HG02759 (cell line): Measurements from ENCODE around the gene TIE1.

Source experiments
- ATAC-seq: cut with Tn5 transposase; IDR thresholded peaks from one replicate; pipeline ENCODE4 v1.9.1; 2021; ENCODE audit warnings: mild to moderate bottlenecking, moderate library complexity; ENCODE audit not compliant: unreplicated experiment

The TIE1 gene

DNA sequence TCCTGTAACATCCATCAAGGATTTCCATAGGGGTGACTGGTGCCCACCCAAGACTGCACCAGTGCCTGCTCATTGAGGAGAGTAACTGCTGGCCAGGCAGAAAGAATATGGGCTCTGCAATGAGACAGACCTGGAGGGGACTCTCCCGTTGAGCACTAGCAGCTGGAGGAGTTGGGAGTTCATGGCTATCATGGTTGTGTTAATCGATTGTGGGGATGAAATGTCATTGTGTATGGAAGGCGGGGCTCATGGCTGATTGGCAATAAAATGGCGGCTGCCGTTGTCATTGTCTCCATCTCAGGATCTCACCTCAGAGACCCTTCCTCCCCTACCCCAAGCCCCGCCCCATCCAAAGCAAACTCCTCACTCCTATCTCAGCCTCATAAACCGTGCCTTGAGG is 27.1 kb upstream of the TIE1 start:
- no peak for ATAC-seq

DNA sequence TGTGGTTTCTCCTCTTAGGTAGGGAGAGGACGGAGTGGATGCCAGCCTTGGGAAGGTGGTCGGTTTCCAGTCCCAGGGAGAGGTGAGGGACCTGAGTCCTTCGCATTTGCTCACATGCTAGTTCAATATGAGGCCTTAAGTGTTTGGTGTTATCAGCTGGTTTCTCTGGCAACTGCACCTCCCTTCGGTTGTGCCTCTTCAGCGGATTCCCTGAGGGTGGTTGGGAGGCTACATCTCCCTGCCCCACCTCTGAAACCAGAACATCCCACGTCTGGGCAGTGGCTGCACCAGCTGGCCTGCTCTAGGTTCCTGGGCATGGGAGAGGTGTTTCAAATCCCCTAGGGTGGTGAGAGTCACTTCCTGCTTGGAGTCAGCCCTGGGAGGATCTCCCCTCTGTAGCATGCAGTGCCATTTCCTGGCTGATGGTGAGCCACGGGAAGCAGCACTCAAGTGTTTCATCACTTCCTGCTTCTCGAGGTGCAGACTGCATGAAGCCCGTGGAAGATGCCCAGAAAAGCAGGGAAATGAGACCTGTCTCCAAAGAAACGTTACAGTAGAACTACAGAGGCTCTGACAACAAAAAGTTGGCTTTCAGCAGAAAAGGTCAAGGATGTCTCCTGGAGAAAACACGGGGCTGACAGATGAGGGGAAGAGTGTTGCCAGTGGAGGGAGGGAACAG is 26.5 kb upstream of the TIE1 start:
- no peak for ATAC-seq

DNA sequence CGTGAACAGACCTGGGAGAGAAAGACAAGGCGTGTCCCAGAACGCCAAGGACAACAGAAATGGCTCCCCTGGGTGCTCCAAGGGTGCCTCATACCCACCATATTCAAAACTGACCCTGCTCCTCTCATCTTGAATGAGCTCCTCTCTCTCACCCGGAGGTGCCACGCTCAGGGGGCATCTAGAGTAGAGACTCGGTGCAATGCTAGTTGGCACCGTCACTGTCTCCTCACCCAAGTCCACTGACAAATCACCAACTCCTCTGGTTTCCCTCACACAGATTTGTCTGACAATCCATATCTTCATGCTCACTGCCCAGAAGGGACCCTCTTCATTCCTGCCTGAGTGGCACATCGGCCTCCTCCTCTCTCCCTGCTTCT is 26.0 kb upstream of the TIE1 start:
- no peak for ATAC-seq

DNA sequence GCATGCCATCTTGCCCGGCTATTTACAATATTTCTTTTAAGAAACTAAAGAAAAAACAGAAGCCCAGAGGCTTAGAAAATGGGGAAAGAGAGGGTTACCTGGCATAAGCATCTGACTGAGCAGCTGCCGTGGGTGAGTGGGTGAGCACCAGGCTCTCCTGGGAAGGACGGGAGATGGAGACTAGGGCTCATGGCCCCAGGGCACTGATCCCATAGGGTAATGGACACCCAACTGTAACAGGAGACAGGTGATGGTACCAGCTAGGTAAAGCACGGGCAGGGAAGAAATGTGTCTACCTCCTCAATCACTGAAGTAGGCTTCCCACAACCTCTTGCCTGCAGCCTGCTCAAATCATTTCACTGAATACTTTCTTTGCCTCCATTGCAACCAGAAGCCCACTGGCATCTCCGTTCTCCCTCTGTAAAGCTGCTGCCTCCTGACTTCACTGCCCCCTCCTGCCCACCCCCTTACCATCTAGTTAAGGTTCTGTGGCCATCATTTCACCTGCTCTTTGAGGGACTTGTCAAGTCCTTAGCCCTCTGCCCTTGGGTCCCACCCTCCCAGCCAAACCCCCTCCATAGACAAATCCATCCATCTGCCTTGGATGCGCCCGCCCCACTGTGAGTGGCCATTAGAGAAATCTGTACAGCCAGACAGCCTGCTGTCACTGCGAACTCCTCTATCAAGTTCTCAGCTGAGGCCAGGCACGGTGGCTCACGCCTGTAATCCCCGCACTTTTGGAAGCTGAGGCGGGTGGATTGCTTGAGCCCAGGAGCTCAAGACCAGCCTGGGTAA is 24.8 kb upstream of the TIE1 start:
- no peak for ATAC-seq

DNA sequence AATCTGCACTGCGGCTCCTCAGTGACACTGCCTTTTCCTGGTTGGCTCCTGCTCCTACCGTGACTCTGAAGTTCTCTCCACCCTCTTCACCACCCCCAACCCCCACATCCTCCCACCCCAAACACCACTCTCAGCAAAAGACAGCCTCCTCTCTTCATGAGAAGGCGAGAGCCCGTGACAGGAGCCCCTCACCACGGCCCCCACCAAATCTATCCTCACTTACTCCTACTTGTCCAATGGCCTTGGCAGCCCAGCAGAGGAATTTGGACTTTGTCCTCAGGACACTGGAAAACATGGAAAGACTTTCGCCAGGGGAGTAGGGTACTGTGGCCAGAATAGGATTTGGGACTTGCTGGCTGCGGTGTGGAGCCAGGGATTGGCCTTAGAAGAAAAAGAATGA is 24.1 kb upstream of the TIE1 start:
- ATAC-seq: no peak

DNA sequence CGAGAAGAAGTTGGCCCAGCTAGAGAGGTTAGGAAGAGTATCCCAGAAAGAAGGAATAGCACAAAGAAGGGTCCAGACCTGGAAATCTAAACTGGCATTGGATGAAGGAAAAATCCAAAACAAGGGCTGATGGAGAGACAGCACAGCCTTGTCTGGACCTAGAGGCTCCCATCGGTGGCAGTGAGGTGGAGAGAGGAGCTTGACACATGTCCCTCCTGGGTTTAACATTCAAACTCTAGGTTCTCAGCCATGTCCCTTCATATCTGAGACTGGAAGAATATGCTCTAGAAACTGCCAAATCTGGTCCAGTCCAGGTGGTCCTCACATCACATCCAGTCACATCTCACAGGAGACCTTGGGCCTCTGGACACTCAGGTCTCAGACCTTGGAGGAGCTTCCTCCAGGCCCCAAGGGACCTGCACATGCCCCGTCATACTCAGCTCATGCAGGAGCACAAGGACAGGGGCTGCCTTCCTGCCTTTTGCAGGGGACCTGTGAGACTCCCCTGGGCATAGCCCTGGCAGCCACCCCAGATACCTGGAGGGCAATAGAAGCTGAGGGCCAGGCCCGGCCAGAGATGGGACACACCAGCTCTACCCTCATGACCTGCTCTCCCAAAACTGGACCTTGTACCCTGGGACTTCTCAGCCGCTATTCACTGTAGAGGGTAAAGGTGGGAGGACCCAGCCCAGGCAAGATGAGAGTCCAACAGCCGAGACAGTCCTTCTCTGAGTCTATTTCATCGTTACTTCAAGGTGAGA is 23.5 kb upstream of the TIE1 start:
- no peak for ATAC-seq

DNA sequence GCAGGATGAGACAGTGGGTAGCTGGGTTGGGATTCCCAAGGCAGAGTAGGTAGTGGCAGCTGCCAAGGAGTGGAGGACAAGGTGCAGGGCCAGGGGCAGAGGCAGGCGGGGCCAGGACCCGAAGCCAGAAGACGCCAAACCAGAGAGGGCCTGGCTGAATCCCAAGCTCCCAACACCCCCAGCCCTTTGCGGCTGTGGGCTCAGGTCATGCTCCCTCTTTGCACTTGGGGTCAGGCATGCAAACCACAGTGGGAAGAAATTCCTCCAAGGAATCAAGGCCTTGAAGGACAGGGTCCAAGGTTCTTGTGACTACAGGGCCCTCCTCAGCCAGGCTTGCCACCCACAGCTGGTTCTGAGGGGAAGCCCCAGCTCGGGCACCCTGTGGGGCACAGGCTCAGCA is 21.6 kb upstream of the TIE1 start:
- ATAC-seq: no peak

DNA sequence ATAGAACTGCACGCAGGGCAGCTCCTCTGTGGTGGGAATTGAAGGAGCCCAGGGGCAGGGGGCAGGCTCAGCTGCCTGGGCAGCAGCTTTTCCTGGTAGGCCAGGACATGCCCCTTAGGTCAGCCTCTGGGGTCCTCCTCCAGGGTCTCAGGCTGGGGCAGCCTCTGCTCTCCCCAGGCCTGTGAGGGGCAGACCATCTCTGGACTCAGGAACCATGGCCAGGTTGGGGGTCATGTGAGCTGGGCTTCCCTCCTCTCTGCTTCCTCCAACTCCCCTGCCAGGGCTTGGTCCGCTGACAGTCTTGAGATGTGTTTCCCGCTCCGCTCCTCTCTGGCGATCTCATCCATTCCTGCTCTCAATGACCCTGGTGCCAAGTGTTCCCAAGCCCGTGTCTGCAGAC is 21.1 kb upstream of the TIE1 start:
- ATAC-seq: no peak

DNA sequence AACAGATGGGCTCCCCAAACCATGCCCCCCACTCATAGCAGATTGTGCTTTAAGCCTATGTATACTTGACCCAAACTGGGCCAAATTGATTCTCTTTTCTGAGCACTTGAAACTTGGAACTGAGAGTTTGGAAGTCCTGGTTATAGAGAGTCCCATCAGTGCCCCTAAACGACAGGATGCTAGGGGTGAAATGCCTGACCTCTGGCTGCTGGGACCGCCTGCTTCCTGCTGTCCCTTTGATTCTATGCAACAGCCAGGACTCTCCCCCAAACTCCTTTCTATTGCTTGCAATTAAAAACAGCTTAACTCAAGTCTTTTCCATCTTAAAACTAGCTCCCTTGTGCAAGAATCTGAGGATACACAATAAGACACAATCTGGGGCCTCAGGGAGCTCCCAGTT is 20.1 kb upstream of the TIE1 start:
- no peak for ATAC-seq

DNA sequence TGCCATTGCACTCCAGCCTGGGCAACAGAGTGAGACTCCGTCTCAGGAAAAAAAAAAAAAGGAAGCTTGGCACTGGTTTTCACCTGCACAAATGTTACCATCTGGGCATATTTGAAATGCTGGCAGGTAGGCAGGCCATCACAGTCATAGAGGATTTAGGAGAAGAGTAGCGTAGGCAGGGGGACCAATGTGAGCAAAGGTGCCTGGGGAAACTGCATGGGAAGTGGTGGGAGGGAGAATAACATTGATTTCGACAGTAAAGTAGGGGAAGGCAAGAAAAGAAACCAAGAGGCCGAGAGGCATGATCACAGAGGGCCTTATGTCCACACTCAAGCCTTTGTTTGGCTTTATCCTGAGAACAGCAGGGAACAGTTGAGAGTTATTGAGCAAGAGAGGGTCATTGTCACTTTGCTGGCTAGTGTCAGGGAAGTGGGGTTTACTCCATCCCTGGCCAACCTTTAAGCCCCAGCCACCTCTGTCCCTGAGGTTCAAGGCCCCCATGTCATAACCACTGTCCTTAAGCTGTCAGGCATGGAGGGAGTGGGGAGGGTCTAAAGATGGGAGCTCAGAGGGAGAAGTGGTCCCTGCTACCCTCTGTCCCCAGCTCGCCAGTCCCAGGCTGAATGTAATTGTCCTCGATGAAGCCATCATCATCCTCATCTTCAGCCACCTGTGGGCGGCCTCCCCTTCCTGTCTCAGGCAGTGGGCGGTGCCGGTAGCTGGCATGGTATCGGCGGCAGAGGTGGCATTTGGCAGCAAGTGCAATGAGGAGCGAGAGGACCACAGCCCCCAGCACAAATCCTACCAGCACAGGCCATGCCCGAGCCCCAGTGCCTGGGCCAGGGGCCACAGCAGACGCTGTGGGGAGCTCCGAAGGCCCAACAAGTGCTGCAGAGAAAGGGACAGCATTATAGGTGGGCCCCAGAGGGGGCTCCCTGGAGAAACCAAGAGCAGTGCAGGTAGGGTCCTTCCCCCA is 18.3 kb upstream of the TIE1 start:
- no peak for ATAC-seq

DNA sequence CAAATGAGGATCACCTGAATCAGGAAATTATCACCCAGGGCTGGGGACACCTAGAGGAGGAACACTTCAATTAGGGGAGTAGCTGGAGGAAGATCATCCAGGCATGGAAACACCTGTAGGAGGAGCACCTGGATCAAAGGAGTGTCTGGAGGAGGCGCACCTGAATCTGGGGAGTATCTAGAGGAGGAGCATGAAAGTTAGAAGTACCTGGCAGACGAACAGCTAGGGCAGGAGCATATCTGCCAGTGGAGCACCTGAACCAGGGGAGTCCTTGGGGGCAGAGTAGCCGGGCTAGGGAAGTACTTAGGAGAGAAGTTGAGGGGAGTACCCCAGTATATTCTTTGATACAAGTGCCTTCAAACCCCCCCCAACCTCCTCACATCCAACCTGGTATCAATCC is 16.7 kb upstream of the TIE1 start:
- ATAC-seq: no peak

DNA sequence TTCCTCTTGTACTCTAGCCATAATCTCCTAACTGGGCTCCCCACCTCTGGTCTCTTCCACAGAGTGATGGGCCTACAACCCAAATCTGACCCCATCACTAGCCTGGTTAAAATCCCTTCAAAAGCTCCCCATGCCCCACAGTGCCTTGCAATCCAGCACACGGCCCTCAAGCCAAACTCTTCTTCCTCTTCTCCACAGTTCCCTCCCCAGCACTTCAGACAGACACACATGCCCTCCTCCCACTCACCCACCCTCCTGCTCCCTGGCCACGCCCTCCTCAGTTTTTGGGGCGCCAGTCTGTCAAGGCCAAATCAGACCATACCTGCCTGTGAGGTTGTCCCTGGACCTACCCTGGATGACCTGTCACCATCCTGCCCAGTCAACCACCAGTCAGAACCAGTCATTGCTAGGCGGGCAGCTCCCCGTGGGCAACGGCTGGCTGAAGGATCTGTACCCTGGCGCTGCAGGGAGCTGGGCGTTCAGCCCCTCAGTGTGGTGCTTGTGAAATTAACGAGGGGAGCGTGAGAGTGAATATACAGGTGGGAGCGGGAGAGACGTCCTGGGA is 16.2 kb upstream of the TIE1 start:
- no peak for ATAC-seq

DNA sequence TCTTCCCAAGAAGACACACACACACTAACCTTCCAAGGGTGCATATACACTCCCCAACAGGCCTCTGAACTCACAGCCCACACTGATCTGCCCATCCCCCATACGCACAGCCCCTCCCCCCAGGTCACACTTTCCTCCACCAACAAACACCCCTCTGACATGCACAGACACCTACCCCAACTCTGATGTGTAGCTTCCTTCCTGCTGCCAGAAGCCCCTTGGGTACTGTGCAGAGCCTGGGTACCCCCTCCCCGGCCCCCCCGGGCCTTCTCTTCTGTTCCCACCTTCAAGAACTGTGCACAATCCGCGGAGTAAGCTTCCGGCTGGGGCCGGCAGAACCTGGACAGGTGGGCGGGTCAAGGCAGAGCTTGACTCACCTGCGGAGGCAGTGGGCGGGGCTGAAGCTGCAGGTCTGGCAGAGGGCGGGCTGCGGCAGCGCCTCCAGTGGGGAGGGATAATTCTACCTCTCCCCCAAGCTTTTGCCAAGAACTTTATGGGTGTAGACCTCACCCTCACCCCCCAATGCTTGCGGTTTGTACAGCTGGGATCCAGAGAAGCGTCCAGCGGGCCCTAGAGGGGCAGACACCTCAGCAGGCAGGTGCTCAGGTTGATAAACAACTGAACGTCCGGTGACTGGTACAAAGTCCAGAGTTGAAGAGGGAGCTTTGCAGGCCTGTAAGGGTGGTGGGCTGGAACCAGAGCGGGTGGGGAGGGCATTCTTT is 15.4 kb upstream of the TIE1 start, which contains the start of gene C1orf210:
TSS of gene C1orf210 (minus strand) at position 313 of the 722 bp plus-strand sequence. CDS start 2,311 bp downstream, outside the sequence.
- no peak for ATAC-seq

DNA sequence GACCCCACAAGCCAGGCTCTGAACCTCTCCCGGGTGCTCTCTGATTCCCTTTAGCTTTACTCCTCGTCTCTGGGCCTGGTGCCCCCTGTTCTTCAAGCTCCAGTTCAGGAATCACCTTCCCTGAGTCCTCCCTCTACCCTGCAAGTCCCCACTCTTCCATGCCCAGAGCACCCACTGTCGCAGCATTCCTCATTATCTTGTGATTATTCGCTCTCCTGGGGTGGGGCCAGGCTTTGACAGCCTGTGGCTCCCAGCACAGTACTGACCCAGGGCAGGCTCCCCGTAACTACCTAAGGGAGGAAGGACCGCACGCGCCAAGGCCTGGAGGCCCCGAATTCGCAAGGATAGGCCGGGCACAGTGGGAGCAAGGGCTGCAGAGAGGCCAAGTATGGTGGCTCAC is 14.7 kb upstream of the TIE1 start:
- no peak for ATAC-seq

DNA sequence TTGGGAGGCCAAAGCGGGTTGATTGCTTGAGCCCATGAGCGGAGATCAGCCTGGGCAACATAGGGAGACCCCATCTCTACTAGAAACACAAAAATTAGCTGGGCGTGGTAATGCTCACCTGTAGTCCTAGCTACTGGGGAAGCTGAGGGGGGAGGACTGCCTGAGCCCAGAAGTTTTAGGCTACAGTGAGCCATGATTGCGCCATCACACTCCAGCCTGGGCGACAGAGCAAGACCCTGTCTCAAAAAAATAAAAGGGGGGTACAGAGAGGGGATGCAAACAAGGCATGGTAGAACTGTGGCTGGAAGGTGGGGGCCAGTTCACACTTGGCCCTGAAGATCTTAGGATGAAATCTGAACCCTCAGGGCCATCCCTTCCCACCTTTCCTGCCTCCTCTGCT is 14.2 kb upstream of the TIE1 start:
- ATAC-seq: no peak

DNA sequence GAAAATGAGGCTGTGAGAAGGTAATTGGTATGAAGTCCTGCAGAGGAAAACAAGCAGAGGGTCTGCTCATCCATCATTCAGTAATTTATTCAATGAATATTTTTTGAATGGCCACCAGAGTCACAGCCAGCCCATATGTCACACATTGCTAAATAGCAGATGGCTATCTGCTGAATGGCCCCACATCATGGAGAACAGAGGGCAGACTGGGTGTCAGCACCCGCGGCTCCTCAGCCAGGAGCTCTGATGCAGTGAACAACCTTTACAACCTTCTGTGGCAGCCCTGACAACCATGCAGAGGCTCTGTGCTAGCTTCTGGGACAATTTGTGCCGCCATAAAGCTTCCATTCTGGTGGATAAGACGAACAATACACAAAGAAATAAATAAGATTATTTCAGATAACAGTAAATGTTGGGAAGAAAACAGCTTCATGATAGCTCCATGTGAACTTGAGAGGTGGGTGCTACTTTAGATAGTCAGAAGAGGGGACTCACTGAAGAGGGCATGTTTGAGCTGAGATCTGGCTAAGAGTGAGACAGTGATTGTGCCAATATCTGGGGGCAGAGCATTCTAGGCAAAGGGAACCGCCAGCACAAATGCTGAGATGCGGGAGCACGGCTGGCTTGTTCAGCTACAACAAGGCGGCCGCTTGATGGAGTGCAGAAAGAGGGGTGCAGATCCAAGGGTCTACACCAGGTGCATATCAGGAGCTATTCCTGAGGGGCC is 12.6 kb upstream of the TIE1 start:
- ATAC-seq: no peak

DNA sequence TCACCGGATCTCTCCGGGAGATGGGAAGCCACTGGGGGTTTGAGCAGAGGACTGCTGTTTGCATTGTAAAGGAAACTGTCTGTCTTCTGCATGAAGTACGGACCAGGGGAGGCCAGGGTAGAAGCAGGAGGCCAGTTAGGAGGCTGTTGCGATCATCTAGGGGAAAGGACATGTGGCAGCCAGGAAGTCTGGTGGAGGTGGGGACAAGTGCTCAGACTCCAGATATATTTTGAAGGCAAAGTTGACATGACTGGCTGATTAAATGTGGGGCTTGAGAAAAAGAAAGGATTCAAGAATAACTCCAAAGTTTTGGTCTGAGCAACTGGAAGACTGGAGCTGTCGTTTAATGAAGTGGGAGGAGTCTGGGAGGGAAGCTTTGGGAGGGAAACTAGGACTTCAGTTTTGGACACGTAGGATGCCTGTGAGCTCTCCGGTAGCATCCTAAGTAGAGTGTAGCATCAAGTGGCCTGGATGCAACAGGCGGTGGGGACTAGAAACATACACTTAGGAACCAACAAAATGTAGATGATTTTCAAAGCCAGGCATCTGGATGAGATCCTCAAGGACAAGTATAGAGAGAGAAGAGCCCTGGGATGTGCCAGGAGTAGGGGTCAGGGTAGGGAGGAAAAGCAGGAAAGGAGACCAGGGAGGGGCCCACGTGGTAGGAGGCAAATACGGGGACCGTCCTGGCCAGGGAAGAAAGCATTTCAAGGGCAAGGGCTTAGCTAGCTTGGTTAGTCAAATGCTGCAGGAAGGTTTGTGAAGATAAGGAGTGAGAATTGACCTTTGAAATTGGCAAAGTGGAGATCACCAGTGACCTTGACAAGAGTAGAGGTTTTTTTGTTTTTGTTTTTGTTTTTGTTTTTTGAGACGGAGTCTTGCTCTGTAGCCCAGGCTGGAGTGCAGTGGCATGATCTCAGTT is 11.7 kb upstream of the TIE1 start:
- no peak for ATAC-seq

DNA sequence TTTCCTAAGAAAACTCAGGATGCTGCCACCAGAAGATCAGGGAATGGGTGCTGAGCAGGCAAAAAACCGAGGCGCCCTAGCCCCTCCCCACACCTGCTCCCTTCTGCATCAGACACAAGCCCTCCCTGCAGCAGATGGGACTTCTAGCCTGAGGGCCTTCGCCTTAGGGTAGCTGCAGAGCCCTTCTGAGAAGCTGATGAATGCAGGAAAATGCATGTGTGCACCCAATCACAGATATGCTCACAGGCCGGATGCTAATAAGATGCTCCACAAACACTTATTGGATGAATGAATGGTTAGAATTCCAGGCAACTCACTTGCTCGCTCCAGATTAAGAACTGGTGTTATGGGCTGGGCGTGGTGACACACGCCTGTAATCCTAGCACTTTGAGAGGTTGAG is 8.6 kb upstream of the TIE1 start:
- no peak for ATAC-seq
